DND-41 (cell line): ENCODE results near the gene WDR46.

Experiments used
- ATAC-seq: fragments of 200-7000 bp; cut with Tn5 transposase; 3 replicates; pipeline ENCODE4 v1.9.1; 2021; ENCODE audit warnings: low read depth; ENCODE audit not compliant: insufficient read depth
- DNase-seq: peaks from one replicate; pipeline ENCODE4 v3.0.0-alpha.2; 2020
- H2AFZ ChIP-seq: 2 replicates; pipeline ENCODE4 v1.6.0; 2012; ENCODE audit warnings: low read depth, low read length
- H3K27ac ChIP-seq: 2 replicates; pipeline ENCODE4 v1.5.1; 2012; ENCODE audit warnings: low read length, inconsistent platforms
- H3K27me3 ChIP-seq: fragments of 200-600 bp; sonication (generic); 2 replicates; pipeline ENCODE4 v1.6.0; 2012; ENCODE audit warnings: low read length, mild to moderate bottlenecking, inconsistent platforms; ENCODE audit not compliant: insufficient read depth, poor library complexity
- H3K36me3 ChIP-seq: 2 replicates; pipeline ENCODE4 v1.5.1; 2012; ENCODE audit warnings: low read length, inconsistent platforms; ENCODE audit not compliant: insufficient read depth
- H3K4me1 ChIP-seq: 2 replicates; pipeline ENCODE4 v1.5.1; 2012; ENCODE audit warnings: mild to moderate bottlenecking, low read length; ENCODE audit not compliant: insufficient read depth
- H3K4me2 ChIP-seq: 2 replicates; pipeline ENCODE4 v1.6.0; 2012; ENCODE audit warnings: mild to moderate bottlenecking, moderate library complexity, low read length, inconsistent platforms; ENCODE audit not compliant: insufficient read depth
- H3K4me3 ChIP-seq, 2 experiments: fragments of 200-600 bp in 1 of 2; shearing (Covaris generic) in 1 of 2; 2 replicates each; pipeline ENCODE4 v1.5.1; 2012 to 2016; ENCODE audit warnings: inconsistent platforms in 2 of 2, low read length in 2 of 2, mild to moderate bottlenecking in 2 of 2, low read depth in 1 of 2, moderate library complexity in 1 of 2
- H3K79me2 ChIP-seq: 2 replicates; pipeline ENCODE4 v1.6.0; 2012; ENCODE audit warnings: low read length, inconsistent platforms; ENCODE audit not compliant: insufficient read depth
- H3K9ac ChIP-seq: 2 replicates; pipeline ENCODE4 v1.6.0; 2012; ENCODE audit warnings: low read depth, mild to moderate bottlenecking, inconsistent platforms, low read length, moderate library complexity
- H3K9me3 ChIP-seq: 2 replicates; pipeline ENCODE4 v1.5.1; 2012; ENCODE audit warnings: low read length, moderate library complexity, mild to moderate bottlenecking, inconsistent platforms; ENCODE audit not compliant: insufficient read depth, severe bottlenecking
- H4K20me1 ChIP-seq: 2 replicates; pipeline ENCODE4 v1.6.0; 2012; ENCODE audit warnings: low read length; ENCODE audit not compliant: insufficient read depth
- EZH2 ChIP-seq: IDR thresholded peaks from 3 replicates; pipeline ENCODE4 v1.6.1; 2012; ENCODE audit warnings: borderline replicate concordance, low read depth, mild to moderate bottlenecking, moderate library complexity, low read length, inconsistent platforms; ENCODE audit not compliant: severe bottlenecking
- TF ChIP-seq, protein P1 (sequence below): IDR thresholded peaks from 2 replicates; pipeline ENCODE4 v1.5.1; 2012; ENCODE audit warnings: borderline replicate concordance, low read length, moderate library complexity, mild to moderate bottlenecking; ENCODE audit not compliant: poor library complexity, severe bottlenecking; ENCODE audit errors: extremely low read depth

WDR46 gene

DNA sequence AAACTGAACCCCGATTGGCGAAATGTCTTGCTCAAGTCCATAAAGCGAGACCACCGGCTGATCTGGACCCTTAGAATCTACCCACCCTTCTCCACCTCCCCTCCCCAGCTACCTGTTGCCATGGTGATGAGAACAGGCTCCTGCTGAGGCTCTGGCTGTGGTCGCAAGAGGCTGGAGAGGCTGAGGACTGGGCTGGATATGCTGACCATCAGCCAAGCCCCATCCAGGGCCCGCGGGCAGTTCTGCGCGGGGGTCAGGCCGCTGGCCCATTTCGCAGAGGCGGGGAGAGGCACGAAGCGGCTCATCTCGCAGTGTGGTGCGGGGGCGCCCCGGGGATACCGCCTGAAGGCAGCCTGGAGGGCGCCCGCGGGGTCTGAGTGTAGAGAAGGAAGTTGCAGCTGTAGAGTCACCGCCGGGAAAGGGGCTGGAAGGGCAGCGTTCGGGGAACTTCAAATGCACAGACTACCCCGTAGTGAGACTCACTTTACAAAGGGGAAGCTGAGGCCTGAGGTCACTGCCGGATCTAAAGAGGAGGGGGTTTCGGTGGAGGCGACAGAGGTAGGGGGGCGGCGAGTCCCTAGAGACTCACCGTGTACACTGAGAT lies 24.2 kb upstream of the WDR46 start:
- peak; percentile 61 for DNase-seq
- H3K4me3 ChIP-seq: peak overlapping the region; percentile 62 to 78

DNA sequence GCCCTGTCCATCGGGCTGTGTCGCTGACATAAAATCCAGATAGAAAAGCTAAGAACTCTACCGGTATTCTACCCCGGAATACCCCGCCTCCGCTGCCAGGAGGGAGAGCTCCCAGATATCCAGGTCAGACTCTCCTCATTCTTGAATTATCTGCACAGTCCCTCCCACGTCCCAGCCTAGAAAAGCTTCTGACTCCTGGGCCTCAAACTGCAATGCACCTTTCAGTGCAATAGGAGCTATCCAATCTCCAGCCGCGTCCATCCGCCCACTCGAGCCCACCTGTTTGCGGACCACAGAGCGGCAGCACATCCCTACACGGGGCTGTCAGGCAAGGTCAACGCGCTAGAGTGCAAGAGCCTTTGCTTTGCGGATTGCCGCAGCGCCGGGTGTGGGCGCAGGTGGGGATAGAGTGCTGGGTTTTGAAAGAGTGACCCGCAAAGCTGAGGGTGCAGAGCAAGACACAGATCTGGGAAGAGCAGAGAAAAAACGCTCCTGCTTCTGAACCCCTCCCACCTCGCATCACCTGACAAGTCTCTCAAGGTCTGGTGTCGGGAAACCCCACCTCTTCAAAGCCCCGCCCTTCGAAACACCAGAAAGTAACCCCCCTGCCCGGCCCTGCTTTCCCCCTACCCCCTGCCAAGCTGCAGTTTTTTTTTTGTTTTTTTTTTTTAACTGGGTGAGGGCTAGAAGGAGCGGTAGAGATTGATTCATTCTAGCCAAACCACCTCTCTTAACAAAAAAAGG lies 23.5 kb upstream of the WDR46 start:
- H3K4me3 ChIP-seq: peak overlapping the region; percentile 62 to 78
- H3K9ac ChIP-seq: peak overlapping the region; percentile 85
- H3K9me3 ChIP-seq: no peaks in the 10 kb centered on the region
- DNase-seq: peak; percentile 76
- peak overlapping the region; percentile 91 for H3K27ac ChIP-seq
- H3K4me1 ChIP-seq: peaks cover 40% of the 10 kb centered on the region
- H3K36me3 ChIP-seq: peaks cover 28% of the 10 kb centered on the region
- peak; percentile 28 for ATAC-seq
- H3K27me3 ChIP-seq: no peaks in the 10 kb centered on the region
- H4K20me1 ChIP-seq: peaks cover 17% of the 10 kb centered on the region
- H2AFZ ChIP-seq: peak overlapping the region; percentile 85; the same call in 1 of the 2 replicates
- H3K79me2 ChIP-seq: peaks cover 75% of the 10 kb centered on the region
- H3K4me2 ChIP-seq: peak overlapping the region; percentile 97
- no peak for TF ChIP-seq EZH2
- TF ChIP-seq, protein P1, sequence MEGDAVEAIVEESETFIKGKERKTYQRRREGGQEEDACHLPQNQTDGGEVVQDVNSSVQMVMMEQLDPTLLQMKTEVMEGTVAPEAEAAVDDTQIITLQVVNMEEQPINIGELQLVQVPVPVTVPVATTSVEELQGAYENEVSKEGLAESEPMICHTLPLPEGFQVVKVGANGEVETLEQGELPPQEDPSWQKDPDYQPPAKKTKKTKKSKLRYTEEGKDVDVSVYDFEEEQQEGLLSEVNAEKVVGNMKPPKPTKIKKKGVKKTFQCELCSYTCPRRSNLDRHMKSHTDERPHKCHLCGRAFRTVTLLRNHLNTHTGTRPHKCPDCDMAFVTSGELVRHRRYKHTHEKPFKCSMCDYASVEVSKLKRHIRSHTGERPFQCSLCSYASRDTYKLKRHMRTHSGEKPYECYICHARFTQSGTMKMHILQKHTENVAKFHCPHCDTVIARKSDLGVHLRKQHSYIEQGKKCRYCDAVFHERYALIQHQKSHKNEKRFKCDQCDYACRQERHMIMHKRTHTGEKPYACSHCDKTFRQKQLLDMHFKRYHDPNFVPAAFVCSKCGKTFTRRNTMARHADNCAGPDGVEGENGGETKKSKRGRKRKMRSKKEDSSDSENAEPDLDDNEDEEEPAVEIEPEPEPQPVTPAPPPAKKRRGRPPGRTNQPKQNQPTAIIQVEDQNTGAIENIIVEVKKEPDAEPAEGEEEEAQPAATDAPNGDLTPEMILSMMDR: no peak

More for the DNA sequence above, 24.2 kb upstream of the WDR46 start:
- ATAC-seq: peak; percentile 33
- Histone ChIP-seq H3K79me2 (peaks cover 69% of the 10 kb centered on the region), H4K20me1 (peaks cover 16% of the 10 kb centered on the region), H3K36me3 (peaks cover 22% of the 10 kb centered on the region), H3K27me3 (no peaks in the 10 kb centered on the region), H3K4me2 (peak overlapping the region; percentile 97), H3K9me3 (no peaks in the 10 kb centered on the region), H3K27ac (peak overlapping the region; percentile 91), H3K4me1 (peaks cover 42% of the 10 kb centered on the region), H2AFZ (peak overlapping the region; percentile 85), H3K9ac (peak overlapping the region; percentile 85)
- TF ChIP-seq, protein P1: no peak
- TF ChIP-seq EZH2: no peak

DNA sequence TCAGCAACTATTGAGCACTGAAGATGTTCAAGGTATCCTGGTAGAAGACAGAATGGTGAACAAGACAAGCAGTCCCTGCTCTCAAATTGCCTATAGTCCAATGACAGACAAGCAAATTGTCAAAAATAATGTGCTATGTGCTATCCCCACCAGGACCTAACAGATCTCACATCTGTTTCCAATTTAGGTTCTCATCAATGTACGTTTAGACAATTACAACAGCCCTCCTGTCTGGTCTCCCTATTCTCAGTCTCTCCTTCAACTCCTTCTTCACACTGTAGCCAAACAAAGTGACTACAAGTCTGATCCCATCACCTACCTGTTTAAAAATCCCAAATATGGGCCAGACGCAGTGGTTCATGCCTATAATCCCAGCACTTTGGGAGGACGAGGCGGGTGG lies 17.3 kb upstream of the WDR46 start:
- peaks cover 17% of the 10 kb centered on the region for H4K20me1 ChIP-seq
- H3K36me3 ChIP-seq: peaks cover 63% of the 10 kb centered on the region
- H3K9ac ChIP-seq: no peak overlapping the region
- no peaks in the 10 kb centered on the region for H3K9me3 ChIP-seq
- no peak for TF ChIP-seq EZH2
- TF ChIP-seq, protein P1: no peak
- no peak overlapping the region for H2AFZ ChIP-seq
- H3K27me3 ChIP-seq: no peaks in the 10 kb centered on the region
- peaks cover 6% of the 10 kb centered on the region; the same call in 1 of the 2 replicates for H3K4me1 ChIP-seq
- ATAC-seq (no peak), DNase-seq (no peak)
- H3K79me2 ChIP-seq: peaks cover 60% of the 10 kb centered on the region
- H3K4me2 ChIP-seq: no peak overlapping the region
- H3K27ac ChIP-seq: no peak overlapping the region
- H3K4me3 ChIP-seq: no peak overlapping the region
